NCI-H2196 treated with DMSO at 0.1 percent for 48 hours (cell line): Measurements from ENCODE around the gene TMED10.
"Not testable (repeated sequence)": the region's sequence is repeated elsewhere in the genome, so short reads cannot be mapped to it uniquely, and the experiment has no call there.

Experiments
- DNase-seq: peaks from one replicate; lab custom pipeline; 2025; ENCODE audit not compliant: unreplicated experiment; lab: John Stamatoyannopoulos, UW

Gene TMED10

DNA sequence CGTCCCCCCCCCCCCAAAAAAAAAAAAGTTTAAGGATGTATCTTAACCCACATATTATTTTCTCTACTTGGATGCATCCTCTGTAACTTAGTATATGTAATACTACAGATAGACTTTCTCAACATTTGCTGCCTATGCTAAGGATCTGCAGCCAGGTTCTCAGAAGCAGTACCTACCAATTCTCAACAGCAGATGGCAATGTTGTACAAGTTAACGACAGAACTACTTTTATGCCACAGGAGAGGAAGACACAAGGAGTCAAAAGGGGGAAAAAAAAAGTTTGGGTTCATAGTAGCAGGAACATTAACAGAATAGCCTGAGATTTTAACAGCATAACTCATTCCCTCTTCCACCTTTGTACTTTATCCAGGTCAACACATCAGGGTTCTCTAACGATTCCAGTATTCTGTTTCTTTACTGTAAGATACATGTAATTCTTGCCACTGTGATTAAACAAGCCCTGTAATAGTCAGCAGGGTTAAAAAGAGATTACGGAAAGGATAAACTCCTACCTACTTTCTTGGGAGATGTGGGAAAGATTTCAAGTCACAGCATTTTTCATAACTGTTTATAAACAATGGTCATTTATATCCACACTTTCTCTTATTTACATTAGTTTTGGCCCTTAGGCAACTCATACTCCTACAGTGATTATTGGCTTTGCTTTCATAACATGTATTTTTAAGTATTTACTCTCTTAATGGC, 43.9 kb downstream of the TMED10 start:
- DNase-seq: peak; percentile 51

DNA sequence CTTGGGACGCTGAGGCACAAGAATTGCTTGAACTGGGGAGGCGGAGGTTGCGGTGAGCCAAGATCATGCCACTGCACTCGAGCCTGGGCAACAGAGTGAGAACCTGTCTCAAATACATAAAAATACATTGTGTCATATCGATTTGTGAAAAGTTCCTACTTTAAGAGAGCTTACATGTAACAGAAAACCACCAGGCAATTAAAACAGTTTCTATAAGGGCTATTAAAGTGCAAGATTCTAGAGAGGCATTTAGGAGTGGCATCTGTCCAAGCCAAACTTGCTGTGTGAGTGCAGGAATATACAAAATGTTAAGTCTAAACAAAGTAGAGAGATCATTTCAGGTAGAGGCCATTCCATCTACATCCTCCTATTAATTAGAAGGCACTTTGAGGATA, 47.8 kb downstream of the TMED10 start:
- DNase-seq: no peak

DNA sequence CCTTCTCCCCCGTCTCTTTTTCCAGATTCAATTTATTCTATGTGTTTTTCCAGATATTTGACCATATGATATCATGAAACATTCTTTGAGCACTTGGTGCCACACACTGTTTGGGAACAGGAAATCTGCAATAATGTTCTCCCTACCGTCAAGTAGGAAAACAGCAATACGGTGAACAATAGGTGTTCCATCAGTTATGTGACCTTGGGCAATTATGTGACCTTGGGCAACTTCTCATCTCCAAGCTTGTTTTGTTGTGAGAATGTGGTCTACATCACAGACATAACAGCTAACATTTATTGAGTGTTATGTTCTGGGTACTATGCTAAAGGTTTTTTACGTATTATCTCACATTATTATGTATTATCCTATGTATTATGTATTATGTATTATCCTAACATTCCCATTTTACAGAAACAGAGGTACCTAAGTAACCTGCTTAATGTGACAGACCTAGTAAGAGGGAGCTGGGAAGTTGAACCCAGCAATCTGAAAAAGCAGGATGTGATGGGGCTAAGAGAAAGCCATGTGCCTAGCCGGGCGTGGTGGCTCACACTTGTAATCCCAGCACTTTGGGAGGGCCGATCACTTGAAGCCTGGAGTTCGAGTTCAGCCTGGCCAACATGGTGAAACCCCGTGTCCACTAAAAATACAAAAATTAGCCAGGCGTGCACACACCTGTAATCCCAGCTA, 48.4 kb downstream of the TMED10 start:
- DNase-seq: no peak

DNA sequence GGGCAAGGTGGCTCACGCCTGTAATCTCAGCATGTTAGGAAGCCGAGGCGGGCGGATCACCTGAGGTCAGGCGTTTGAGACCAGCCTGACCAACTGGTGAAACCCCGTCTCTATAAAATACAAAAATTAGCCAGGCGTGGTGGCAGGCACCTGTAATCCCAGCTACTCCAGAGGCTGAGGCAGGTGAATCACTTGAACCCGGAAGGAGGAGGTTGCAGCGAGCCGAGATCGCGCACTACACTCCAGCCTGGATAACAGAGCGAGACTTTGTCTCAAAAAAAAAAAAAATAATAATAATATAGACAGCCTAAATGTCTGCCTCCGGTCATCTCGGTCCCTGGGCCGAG, 49.0 kb downstream of the TMED10 start:
- not testable (repeated sequence) for DNase-seq

- DNase-seq: peak; percentile 83
These were observed 49.5 kb downstream of the TMED10 start, which contains the start of gene NEK9 for GRCh38 chr14:75126679-75127473. NEK9 (minus strand) TSS chr14:75127048; CDS start chr14:75126921, 127 bp downstream.

DNA sequence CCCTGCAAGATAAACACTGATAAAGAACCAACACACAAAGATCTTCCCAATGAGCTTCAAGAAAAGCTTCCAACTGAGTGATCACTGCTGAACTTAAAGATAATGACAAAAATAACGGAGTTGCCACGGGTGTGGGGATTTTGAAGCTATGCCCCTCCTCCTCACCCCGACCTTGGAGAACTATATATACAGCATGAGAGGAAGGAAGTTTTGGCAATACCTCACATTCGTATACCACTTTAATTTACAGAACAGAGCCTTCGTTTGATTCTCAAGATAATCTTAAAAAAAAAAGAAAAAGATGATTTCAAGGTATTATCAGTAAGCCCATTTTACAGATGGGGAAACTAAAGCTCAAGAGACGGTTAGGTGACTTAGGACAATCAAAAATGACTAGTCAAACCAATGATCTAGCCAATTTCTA, 50.3 kb downstream of the TMED10 start:
- no peak for DNase-seq

DNA sequence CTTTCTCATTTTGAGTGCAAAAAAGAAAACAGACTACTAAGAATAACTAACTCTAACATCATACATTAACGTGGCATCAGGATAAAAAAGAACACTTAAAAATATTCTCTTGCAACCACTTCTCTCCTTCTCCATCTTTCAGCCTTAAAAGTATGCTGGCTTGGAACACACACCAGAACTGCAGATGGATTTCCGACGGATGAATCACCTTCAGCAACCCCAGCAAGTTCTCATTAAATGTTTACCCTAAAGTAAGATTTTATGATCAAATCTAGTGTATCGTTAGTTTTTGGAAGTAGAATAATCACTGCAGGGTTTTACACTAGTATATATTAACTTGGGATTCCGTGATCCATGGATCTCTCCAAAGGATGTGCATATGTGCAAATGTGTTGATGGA, 50.8 kb downstream of the TMED10 start:
- DNase-seq: no peak

- no peak for DNase-seq
These were observed 52.4 kb downstream of the TMED10 start for GRCh38 chr14:75123991-75124390.

- DNase-seq: no peak
These were observed 54.9 kb downstream of the TMED10 start for GRCh38 chr14:75121552-75121951.

GRCh38 chr14:75120541-75121291, 55.7 kb downstream of the TMED10 start:
- DNase-seq: no peak

GRCh38 chr14:75119056-75119455, 57.4 kb downstream of the TMED10 start:
- no peak for DNase-seq

- no peak for DNase-seq
These were observed 62.4 kb downstream of the TMED10 start for GRCh38 chr14:75113932-75114539.

GRCh38 chr14:75109877-75110276, 66.5 kb downstream of the TMED10 start:
- DNase-seq: no peak

- no peak for DNase-seq
These were observed 69.2 kb downstream of the TMED10 start for GRCh38 chr14:75107186-75107585.

GRCh38 chr14:75101491-75101890, 74.9 kb downstream of the TMED10 start:
- DNase-seq: no peak

DNA sequence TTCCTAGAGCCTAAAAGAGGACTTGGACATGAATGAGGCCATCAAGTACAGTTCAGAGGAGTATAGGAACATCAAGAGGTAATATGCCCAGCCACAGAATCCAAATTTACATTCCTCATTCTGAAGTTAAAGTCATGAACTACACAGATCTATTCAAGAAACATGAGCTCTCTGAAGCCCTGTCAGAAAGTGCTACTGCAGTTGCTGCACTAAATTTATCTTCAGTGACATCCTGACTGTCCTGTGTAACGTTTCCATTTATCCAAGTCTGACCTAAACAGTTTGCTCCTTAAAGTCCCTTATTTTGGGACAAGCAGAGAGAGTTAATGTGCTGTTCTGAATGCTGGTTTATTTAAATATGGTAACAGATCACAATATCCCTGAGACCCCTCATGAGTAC, 77.7 kb downstream of the TMED10 start:
- no peak for DNase-seq

- no peak for DNase-seq
These were observed 78.2 kb downstream of the TMED10 start for GRCh38 chr14:75098212-75098611.

- DNase-seq: no peak
These were observed 79.5 kb downstream of the TMED10 start for GRCh38 chr14:75096959-75097358.

GRCh38 chr14:75095690-75096089, 80.7 kb downstream of the TMED10 start:
- no peak for DNase-seq

- DNase-seq: no peak
These were observed 81.5 kb downstream of the TMED10 start for GRCh38 chr14:75094896-75095295.

GRCh38 chr14:75092698-75093097, 83.7 kb downstream of the TMED10 start:
- no peak for DNase-seq
